Fibroblast of lung (primary cell): ENCODE data around the gene DUSP28.

ENCODE experiments used
- EZH2 ChIP-seq: IDR thresholded peaks from 2 replicates; pipeline ENCODE4 v1.5.1; 2012; ENCODE audit warnings: low read length, control low read depth, mild to moderate bottlenecking; ENCODE audit errors: missing control alignments
- TF ChIP-seq, protein P1 (sequence below), 2 donors: IDR thresholded peaks in 1 of 2; conservative IDR thresholded peaks in 1 of 2; 1 replicate in 1 of 2; 2 replicates in 1 of 2; pipeline ENCODE4 v1.5.1; 2011 to 2012; ENCODE audit warnings: low read length in 2 of 2, control low read depth in 1 of 2, inconsistent platforms in 1 of 2, low read depth in 1 of 2, mild to moderate bottlenecking in 1 of 2

DNA sequence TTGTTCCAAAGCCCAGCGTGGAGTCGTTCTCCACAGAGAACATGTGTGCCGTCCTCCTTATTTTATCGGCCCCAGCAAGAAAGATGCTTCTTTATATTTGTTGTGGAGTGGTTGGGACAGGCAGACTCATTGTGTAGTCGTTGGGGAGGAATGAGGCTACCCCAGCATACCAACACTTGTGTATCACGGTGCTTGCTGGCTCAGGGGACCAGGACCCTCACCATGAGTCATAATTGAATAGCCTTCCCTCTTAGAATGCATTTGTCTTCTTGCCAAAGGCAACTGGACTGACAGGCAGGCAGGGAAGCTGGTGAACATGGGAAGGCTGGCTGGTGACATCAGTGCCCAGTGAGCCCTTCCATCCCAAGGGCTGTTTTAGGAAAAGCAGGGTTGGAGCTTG is 31.1 kb downstream of the DUSP28 start:
- TF ChIP-seq EZH2: no peak
- TF ChIP-seq, protein P1, sequence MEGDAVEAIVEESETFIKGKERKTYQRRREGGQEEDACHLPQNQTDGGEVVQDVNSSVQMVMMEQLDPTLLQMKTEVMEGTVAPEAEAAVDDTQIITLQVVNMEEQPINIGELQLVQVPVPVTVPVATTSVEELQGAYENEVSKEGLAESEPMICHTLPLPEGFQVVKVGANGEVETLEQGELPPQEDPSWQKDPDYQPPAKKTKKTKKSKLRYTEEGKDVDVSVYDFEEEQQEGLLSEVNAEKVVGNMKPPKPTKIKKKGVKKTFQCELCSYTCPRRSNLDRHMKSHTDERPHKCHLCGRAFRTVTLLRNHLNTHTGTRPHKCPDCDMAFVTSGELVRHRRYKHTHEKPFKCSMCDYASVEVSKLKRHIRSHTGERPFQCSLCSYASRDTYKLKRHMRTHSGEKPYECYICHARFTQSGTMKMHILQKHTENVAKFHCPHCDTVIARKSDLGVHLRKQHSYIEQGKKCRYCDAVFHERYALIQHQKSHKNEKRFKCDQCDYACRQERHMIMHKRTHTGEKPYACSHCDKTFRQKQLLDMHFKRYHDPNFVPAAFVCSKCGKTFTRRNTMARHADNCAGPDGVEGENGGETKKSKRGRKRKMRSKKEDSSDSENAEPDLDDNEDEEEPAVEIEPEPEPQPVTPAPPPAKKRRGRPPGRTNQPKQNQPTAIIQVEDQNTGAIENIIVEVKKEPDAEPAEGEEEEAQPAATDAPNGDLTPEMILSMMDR (conservative IDR thresholded peaks at IDR 0.05 in 1 of 2, IDR thresholded peaks at IDR 0.05 in 1 of 2; ENCODE audit: low read depth in 1 of 2, low read length in 2 of 2): no peak
